Duodenal mucosa (tissue), 2 donors: ENCODE data around the gene STPG4.

Source experiments
- H3K27ac ChIP-seq: one replicate; pipeline ENCODE4 v1.7.0; 2013; ENCODE audit warnings: low read depth, low read length
- H3K27me3 ChIP-seq, 2 donors: one replicate each; pipeline ENCODE4 v1.7.0; 2013; ENCODE audit warnings: low read length in 2 of 2, control low read depth in 1 of 2; ENCODE audit not compliant: insufficient read depth in 2 of 2, control insufficient read depth in 1 of 2
- H3K36me3 ChIP-seq, 2 donors: one replicate each; pipeline ENCODE4 v1.7.0; 2013; ENCODE audit warnings: low read length in 2 of 2, control low read depth in 1 of 2; ENCODE audit not compliant: insufficient read depth in 2 of 2, control insufficient read depth in 1 of 2
- H3K4me1 ChIP-seq, 2 donors: one replicate each; pipeline ENCODE4 v1.7.0; 2013; ENCODE audit warnings: low read length in 2 of 2, control low read depth in 1 of 2; ENCODE audit not compliant: insufficient read depth in 2 of 2, control insufficient read depth in 1 of 2
- H3K4me3 ChIP-seq, 2 donors: one replicate each; pipeline ENCODE4 v1.7.0; 2013; ENCODE audit warnings: low read length in 2 of 2, low read depth in 1 of 2
- H3K9ac ChIP-seq, 2 donors: one replicate each; pipeline ENCODE4 v1.7.0; 2013; ENCODE audit warnings: low read length in 2 of 2, low read depth in 1 of 2
- H3K9me3 ChIP-seq, 2 donors: one replicate each; pipeline ENCODE4 v1.7.0; 2013; ENCODE audit warnings: low read length in 2 of 2, control low read depth in 1 of 2; ENCODE audit not compliant: control insufficient read depth in 1 of 2

The STPG4 gene

GRCh38 chr2:47050762-47051161, 104.3 kb downstream of the STPG4 start:
- no peak overlapping the region for H3K9ac ChIP-seq
- H3K4me1 ChIP-seq, result peaks cover 0 to 4% of the 10 kb centered on the region in 2 donors
- H3K4me3 ChIP-seq, result no peak overlapping the region
- H3K9me3 ChIP-seq, result no peaks in the 10 kb centered on the region
- no peak overlapping the region for H3K27ac ChIP-seq
- H3K36me3 ChIP-seq, result peaks cover 39 to 80% of the 10 kb centered on the region in 2 donors
- H3K27me3 ChIP-seq, result no peaks in the 10 kb centered on the region

GRCh38 chr2:47050021-47050760, 104.9 kb downstream of the STPG4 start:
- H3K36me3 ChIP-seq, result peaks cover 45 to 82% of the 10 kb centered on the region in 2 donors

GRCh38 chr2:47049502-47049901, 105.6 kb downstream of the STPG4 start:
- Histone ChIP-seq H3K36me3 (peaks cover 45 to 79% of the 10 kb centered on the region in 2 donors), H3K27ac (no peak overlapping the region), H3K27me3 (no peaks in the 10 kb centered on the region), H3K9me3 (no peaks in the 10 kb centered on the region), H3K4me3 (no peak overlapping the region), H3K4me1 (peaks cover 0 to 4% of the 10 kb centered on the region in 2 donors), H3K9ac (no peak overlapping the region)

More at GRCh38 chr2:47050021-47050760, 104.9 kb downstream of the STPG4 start:
- no peaks in the 10 kb centered on the region for H3K27me3 ChIP-seq
- no peak overlapping the region for H3K27ac ChIP-seq
- no peak overlapping the region for H3K9ac ChIP-seq
- peaks cover 0 to 4% of the 10 kb centered on the region in 2 donors for H3K4me1 ChIP-seq
- H3K9me3 ChIP-seq, result no peaks in the 10 kb centered on the region
- no peak overlapping the region for H3K4me3 ChIP-seq

- Histone ChIP-seq H3K4me3 (no peak overlapping the region), H3K9me3 (no peaks in the 10 kb centered on the region), H3K27me3 (no peaks in the 10 kb centered on the region), H3K4me1 (peaks cover 0 to 4% of the 10 kb centered on the region in 2 donors), H3K36me3 (peaks cover 40 to 78% of the 10 kb centered on the region in 2 donors), H3K27ac (no peak overlapping the region), H3K9ac (no peak overlapping the region)
Measured at GRCh38 chr2:47048801-47049480, 106.2 kb downstream of the STPG4 start.

GRCh38 chr2:47046271-47046670, 108.8 kb downstream of the STPG4 start:
- peaks cover 9 to 10% of the 10 kb centered on the region in 2 donors for H3K4me1 ChIP-seq
- H3K27ac ChIP-seq, result no peak overlapping the region
- no peak overlapping the region for H3K9ac ChIP-seq
- H3K9me3 ChIP-seq, result no peaks in the 10 kb centered on the region
- H3K27me3 ChIP-seq, result no peaks in the 10 kb centered on the region
- H3K36me3 ChIP-seq, result peaks cover 35 to 68% of the 10 kb centered on the region in 2 donors
- H3K4me3 ChIP-seq, result no peak overlapping the region

GRCh38 chr2:47043891-47044239, 111.2 kb downstream of the STPG4 start:
- Histone ChIP-seq H3K36me3 (peaks cover 39 to 69% of the 10 kb centered on the region in 2 donors), H3K27ac (no peak overlapping the region), H3K27me3 (no peaks in the 10 kb centered on the region), H3K9ac (no peak overlapping the region), H3K4me1 (peaks cover 21 to 28% of the 10 kb centered on the region in 2 donors), H3K9me3 (no peaks in the 10 kb centered on the region), H3K4me3 (no peak overlapping the region)

GRCh38 chr2:47043142-47043890, 111.8 kb downstream of the STPG4 start:
- Histone ChIP-seq H3K9ac (peak overlapping the region in 1 of 2 donors; percentile 25), H3K36me3 (peaks cover 41 to 71% of the 10 kb centered on the region in 2 donors), H3K4me1 (peaks cover 24 to 28% of the 10 kb centered on the region in 2 donors)

GRCh38 chr2:47041891-47042684, 113.0 kb downstream of the STPG4 start:
- H3K4me3 ChIP-seq, result no peak overlapping the region
- no peaks in the 10 kb centered on the region for H3K9me3 ChIP-seq
- H3K27me3 ChIP-seq, result no peaks in the 10 kb centered on the region
- peaks cover 35 to 65% of the 10 kb centered on the region in 2 donors for H3K36me3 ChIP-seq
- peaks cover 24 to 28% of the 10 kb centered on the region in 2 donors for H3K4me1 ChIP-seq
- H3K9ac ChIP-seq, result no peak overlapping the region
- H3K27ac ChIP-seq, result no peak overlapping the region

More at GRCh38 chr2:47043142-47043890, 111.8 kb downstream of the STPG4 start:
- Histone ChIP-seq H3K9me3 (no peaks in the 10 kb centered on the region), H3K4me3 (no peak overlapping the region), H3K27me3 (no peaks in the 10 kb centered on the region), H3K27ac (peak overlapping the region; percentile 39)

GRCh38 chr2:47041063-47041462, 114.0 kb downstream of the STPG4 start:
- Histone ChIP-seq H3K9ac (no peak overlapping the region), H3K27ac (no peak overlapping the region), H3K4me1 (peaks cover 24 to 28% of the 10 kb centered on the region in 2 donors), H3K36me3 (peaks cover 28 to 56% of the 10 kb centered on the region in 2 donors), H3K9me3 (no peaks in the 10 kb centered on the region), H3K27me3 (no peaks in the 10 kb centered on the region), H3K4me3 (no peak overlapping the region)
